Loucy (cell line): ENCODE results near the gene OLA1.

Experiments
- EZH2phosphoT487 ChIP-seq: fragments of 200-600 bp; IDR thresholded peaks from 2 replicates; pipeline ENCODE4 v1.6.1; 2018; ENCODE audit warnings: antibody characterized with exemption, mild to moderate bottlenecking, moderate library complexity, borderline replicate concordance
- TF ChIP-seq, protein P1 (sequence below): fragments of 200-600 bp; sonication (generic); conservative IDR thresholded peaks from 2 replicates; pipeline ENCODE4 v1.5.1; 2014; ENCODE audit warnings: mild to moderate bottlenecking, antibody characterized with exemption, low read length

GRCh38 chr2:174184915-174185314 is 63.4 kb downstream of the OLA1 start:
- TF ChIP-seq, protein P1, sequence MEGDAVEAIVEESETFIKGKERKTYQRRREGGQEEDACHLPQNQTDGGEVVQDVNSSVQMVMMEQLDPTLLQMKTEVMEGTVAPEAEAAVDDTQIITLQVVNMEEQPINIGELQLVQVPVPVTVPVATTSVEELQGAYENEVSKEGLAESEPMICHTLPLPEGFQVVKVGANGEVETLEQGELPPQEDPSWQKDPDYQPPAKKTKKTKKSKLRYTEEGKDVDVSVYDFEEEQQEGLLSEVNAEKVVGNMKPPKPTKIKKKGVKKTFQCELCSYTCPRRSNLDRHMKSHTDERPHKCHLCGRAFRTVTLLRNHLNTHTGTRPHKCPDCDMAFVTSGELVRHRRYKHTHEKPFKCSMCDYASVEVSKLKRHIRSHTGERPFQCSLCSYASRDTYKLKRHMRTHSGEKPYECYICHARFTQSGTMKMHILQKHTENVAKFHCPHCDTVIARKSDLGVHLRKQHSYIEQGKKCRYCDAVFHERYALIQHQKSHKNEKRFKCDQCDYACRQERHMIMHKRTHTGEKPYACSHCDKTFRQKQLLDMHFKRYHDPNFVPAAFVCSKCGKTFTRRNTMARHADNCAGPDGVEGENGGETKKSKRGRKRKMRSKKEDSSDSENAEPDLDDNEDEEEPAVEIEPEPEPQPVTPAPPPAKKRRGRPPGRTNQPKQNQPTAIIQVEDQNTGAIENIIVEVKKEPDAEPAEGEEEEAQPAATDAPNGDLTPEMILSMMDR = no peak
- TF ChIP-seq EZH2phosphoT487 = no peak
